Caki2 (cell line): ENCODE data around the gene PAK1. TPM values are rescaled to one million over a fixed set of nuclear protein-coding genes. Genes with fewer than 3 reads are reported as not detected.

Experiments
- DNase-seq: peaks from one replicate; pipeline ENCODE4 v3.0.0-alpha.2; 2015; ENCODE audit warnings: low read depth
- in situ Hi-C: cut with HindIII; loops from 2 replicates; pipeline ENCODE4 v1.10.0; 2016; ENCODE audit warnings: low sequenced_read_pairs, low pct_unique_long_range_greater_than_20kb, mixed read lengths
- total RNA-seq: library from RNA; depleted of rRNA; stranded (reverse); fragments of >200 nt; shearing (Covaris generic); gene quantifications from 2 replicates; pipeline ENCODE4 v1.2.3, GENCODE V29; 2014; ENCODE audit warnings: low replicate concordance

The PAK1 gene
- total RNA-seq, 1 experiment from 2014 or later = 36.4 TPM

- in situ Hi-C loops = no loop called here
- no peak for DNase-seq
Measured at GRCh38 chr11:77416357-77416756, 57.5 kb downstream of the PAK1 start.

GRCh38 chr11:77413850-77414460 is 59.9 kb downstream of the PAK1 start:
- in situ Hi-C loops = no loop called here
- DNase-seq = no peak

GRCh38 chr11:77412814-77413213 is 61.1 kb downstream of the PAK1 start:
- no peak for DNase-seq
- in situ Hi-C loops = no loop called here

- in situ Hi-C loops = no loop called here
- DNase-seq = peak; percentile 88
Measured at GRCh38 chr11:77411717-77412441, 62.0 kb downstream of the PAK1 start.

GRCh38 chr11:77411137-77411707 is 62.7 kb downstream of the PAK1 start:
- DNase-seq = no peak

GRCh38 chr11:77410076-77410827 is 63.6 kb downstream of the PAK1 start:
- no peak for DNase-seq
- in situ Hi-C loops = no loop called here

More at GRCh38 chr11:77411137-77411707, 62.7 kb downstream of the PAK1 start:
- in situ Hi-C loops = no loop called here

- in situ Hi-C loops = no loop called here
- no peak for DNase-seq
Measured at GRCh38 chr11:77409046-77409445, 64.8 kb downstream of the PAK1 start.

GRCh38 chr11:77407613-77408012 is 66.3 kb downstream of the PAK1 start:
- DNase-seq = peak; percentile 58
- in situ Hi-C loops = no loop called here

GRCh38 chr11:77406396-77406795 is 67.5 kb downstream of the PAK1 start:
- DNase-seq = no peak

GRCh38 chr11:77403211-77403610 is 70.7 kb downstream of the PAK1 start:
- no peak for DNase-seq
- in situ Hi-C loops = no loop called here

More at GRCh38 chr11:77406396-77406795, 67.5 kb downstream of the PAK1 start:
- in situ Hi-C loops = no loop called here

GRCh38 chr11:77402218-77402556 is 71.7 kb downstream of the PAK1 start:
- in situ Hi-C loops = no loop called here
- DNase-seq = no peak

GRCh38 chr11:77401486-77402217 is 72.2 kb downstream of the PAK1 start:
- in situ Hi-C loops = no loop called here
- DNase-seq = no peak

- DNase-seq = no peak
- in situ Hi-C loops = no loop called here
Measured at GRCh38 chr11:77400775-77401449, 73.0 kb downstream of the PAK1 start.

GRCh38 chr11:77400271-77400670 is 73.6 kb downstream of the PAK1 start:
- DNase-seq = no peak
- in situ Hi-C loops = no loop called here

GRCh38 chr11:77397631-77398030 is 76.3 kb downstream of the PAK1 start:
- no peak for DNase-seq
- in situ Hi-C loops = no loop called here

GRCh38 chr11:77396911-77397310 is 77.0 kb downstream of the PAK1 start:
- no peak for DNase-seq

GRCh38 chr11:77396305-77396704 is 77.6 kb downstream of the PAK1 start:
- in situ Hi-C loops = no loop called here

More at GRCh38 chr11:77396911-77397310, 77.0 kb downstream of the PAK1 start:
- in situ Hi-C loops = no loop called here

More at GRCh38 chr11:77396305-77396704, 77.6 kb downstream of the PAK1 start:
- no peak for DNase-seq
